Measurements from ENCODE around the gene FRS2. TPM values are rescaled to one million over a fixed set of nuclear protein-coding genes. Genes with fewer than 3 reads are reported as not detected.

FRS2 gene
- total RNA-seq, 2 donors from 2014 or later = 26.8 to 27.9 TPM

DNA sequence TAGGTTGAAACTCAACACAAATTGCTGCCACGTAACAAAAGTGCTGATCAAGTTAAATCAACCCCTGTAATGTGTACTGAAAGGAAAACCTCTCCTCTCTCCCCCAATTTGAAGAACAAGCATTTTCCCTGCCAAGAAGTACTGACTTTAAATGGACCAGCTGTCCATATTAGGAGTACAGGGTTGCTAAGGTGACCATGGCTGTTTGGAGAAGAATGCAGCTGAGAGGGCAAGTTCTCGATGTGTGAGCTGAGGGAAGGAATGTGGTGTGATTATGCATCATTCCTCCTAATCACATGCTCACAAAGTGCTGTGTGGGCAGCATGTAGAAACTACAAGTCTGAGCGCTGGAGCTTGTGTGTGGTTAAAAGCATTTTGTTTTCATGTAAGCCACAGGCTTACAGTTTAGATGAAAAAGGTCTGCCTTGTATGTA is 64.2 kb downstream of the FRS2 start:
- H3K9me3 ChIP-seq (ENCODE audit: control insufficient read depth, low read length, poor library complexity, severe bottlenecking) = no peaks in the 10 kb centered on the region
- Mint-ChIP-seq H3K27me3 (no peaks in the 10 kb centered on the region), H3K27ac (peak overlapping the region; percentile 16), H3K36me3 (ENCODE audit: low read depth) (peaks cover 10% of the 10 kb centered on the region), H3K4me1 (peaks cover 27% of the 10 kb centered on the region), H3K4me3 (no peak overlapping the region)
- ATAC-seq = peak; percentile 61
- DNase-seq = no peak

DNA sequence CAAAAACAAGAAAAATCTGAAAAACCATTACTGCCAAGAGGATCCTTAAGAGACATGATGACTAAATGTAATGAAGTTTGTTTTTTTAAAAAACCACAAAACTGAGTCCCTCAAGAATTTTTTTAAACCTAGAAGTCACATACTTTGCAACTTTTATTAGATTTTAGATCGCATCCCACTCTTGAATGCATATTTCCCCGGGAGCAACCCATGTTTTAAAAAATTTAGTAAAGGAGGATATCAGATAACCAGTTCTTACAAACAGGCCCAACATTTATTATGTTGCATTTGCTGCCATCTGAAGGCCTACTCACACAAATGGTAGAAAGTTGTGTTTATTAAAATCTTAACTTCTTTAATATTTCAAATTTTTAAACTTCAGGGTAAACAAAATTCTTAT is 70.8 kb downstream of the FRS2 start:
- no peaks in the 10 kb centered on the region for H3K9me3 ChIP-seq (ENCODE audit: control insufficient read depth, low read length, poor library complexity, severe bottlenecking)
- Mint-ChIP-seq H3K36me3 (ENCODE audit: low read depth) (peaks cover 12% of the 10 kb centered on the region), H3K4me1 (peaks cover 7% of the 10 kb centered on the region), H3K4me3 (no peak overlapping the region), H3K27ac (no peak overlapping the region), H3K27me3 (no peaks in the 10 kb centered on the region)
- DNase-seq (no peak), ATAC-seq (no peak)

DNA sequence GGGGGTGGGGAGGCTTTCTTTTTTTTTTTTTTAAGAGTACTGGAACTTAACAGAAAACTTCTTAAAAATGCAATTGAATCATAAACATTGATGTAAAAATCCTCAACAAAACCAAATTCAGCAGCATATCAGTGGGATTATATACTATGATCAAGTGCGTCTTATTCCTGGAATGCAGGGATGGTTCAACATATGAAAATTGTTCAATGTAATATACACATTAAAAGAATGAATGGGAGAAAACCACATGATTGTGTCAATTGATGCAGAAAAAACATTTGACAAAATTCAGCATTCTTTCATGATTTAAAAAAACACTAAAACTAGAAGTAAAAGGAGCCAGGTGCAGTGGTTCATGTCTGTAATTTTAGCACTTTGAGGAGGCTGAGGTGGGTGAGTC is 73.9 kb downstream of the FRS2 start:
- Mint-ChIP-seq H3K27me3 (no peaks in the 10 kb centered on the region), H3K27ac (no peak overlapping the region), H3K4me3 (no peak overlapping the region), H3K4me1 (peaks cover 3% of the 10 kb centered on the region), H3K36me3 (ENCODE audit: low read depth) (peaks cover 4% of the 10 kb centered on the region)
- ATAC-seq = no peak
- no peaks in the 10 kb centered on the region for H3K9me3 ChIP-seq (ENCODE audit: control insufficient read depth, low read length, poor library complexity, severe bottlenecking)
- no peak for DNase-seq

DNA sequence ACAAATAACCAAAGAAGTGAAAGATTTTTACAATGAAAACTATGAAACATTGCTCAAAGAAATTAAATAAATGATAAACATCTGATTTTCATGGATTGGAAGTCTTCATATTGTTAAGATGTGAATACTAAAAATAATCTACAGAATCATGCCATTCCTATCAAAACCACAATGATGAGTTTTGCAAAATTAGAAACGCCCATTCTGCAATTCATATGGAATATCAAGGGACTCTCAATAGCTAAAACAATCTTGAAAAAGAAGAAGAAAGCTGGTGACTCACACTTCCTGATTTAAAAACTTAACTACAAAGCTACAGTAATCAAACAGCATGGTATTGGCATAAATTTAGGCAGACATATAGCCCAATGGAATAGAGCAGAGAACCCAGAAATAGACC is 74.9 kb downstream of the FRS2 start:
- H3K27me3 Mint-ChIP-seq = no peaks in the 10 kb centered on the region
- ATAC-seq (no peak), DNase-seq (no peak)
- no peak overlapping the region for H3K27ac Mint-ChIP-seq
- no peak overlapping the region for H3K4me3 Mint-ChIP-seq
- peaks cover 4% of the 10 kb centered on the region for H3K36me3 Mint-ChIP-seq (ENCODE audit: low read depth)
- peaks cover 3% of the 10 kb centered on the region for H3K4me1 Mint-ChIP-seq
- H3K9me3 ChIP-seq (ENCODE audit: control insufficient read depth, low read length, poor library complexity, severe bottlenecking) = no peaks in the 10 kb centered on the region

DNA sequence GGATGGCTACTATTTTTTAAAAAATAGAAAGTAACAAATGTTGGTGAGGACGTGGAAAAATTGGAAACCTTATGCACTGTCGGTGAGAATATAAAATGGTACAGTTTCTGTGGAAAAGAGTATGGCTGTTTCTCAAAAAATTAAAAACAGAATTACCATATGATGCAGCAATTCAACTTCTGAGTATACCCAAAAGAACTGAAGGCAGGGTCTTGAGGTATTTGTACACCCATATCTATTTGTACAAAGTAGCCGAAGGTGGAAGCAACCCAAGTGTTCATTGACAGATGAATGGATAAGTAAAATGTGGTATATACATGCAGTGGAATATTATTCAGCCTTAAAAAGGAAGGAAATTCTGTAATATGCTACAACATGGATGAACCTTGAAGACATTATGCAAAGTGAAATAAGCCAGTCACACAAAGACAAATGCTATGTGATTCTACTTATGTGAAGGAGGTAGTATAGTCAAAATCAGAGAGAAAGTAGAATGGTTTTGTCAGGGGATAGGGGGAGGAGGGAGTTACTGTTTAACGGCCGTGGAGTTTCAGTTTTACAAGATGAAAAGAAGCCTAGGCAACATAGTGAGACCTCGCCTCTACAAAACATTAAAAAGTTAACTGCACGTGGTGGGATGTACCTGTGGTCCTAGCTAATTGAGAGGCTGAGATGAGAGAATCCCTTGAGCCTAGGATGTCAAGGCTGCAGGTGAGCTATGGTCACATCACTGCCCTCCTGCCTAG is 76.7 kb downstream of the FRS2 start:
- Mint-ChIP-seq H3K27me3 (no peaks in the 10 kb centered on the region), H3K4me3 (no peak overlapping the region), H3K36me3 (ENCODE audit: low read depth) (peaks cover 4% of the 10 kb centered on the region), H3K27ac (no peak overlapping the region), H3K4me1 (peaks cover 3% of the 10 kb centered on the region)
- DNase-seq (no peak), ATAC-seq (no peak)
- H3K9me3 ChIP-seq (ENCODE audit: control insufficient read depth, low read length, poor library complexity, severe bottlenecking) = no peaks in the 10 kb centered on the region

GRCh38 chr12:69548687-69549086 is 78.5 kb downstream of the FRS2 start:
- Mint-ChIP-seq H3K4me3 (no peak overlapping the region), H3K36me3 (ENCODE audit: low read depth) (no peaks in the 10 kb centered on the region), H3K27me3 (no peaks in the 10 kb centered on the region), H3K27ac (peak overlapping the region; percentile 68), H3K4me1 (peaks cover 5% of the 10 kb centered on the region)
- ATAC-seq = no peak
- no peaks in the 10 kb centered on the region for H3K9me3 ChIP-seq (ENCODE audit: control insufficient read depth, low read length, poor library complexity, severe bottlenecking)
- DNase-seq = no peak

GRCh38 chr12:69550569-69551350 is 80.6 kb downstream of the FRS2 start:
- no peak overlapping the region for H3K4me3 Mint-ChIP-seq
- H3K27ac Mint-ChIP-seq = peak overlapping the region; percentile 14
- no peaks in the 10 kb centered on the region for H3K36me3 Mint-ChIP-seq (ENCODE audit: low read depth)
- no peaks in the 10 kb centered on the region for H3K27me3 Mint-ChIP-seq
- no peak for DNase-seq
- no peak for ATAC-seq
- no peaks in the 10 kb centered on the region for H3K9me3 ChIP-seq (ENCODE audit: control insufficient read depth, low read length, poor library complexity, severe bottlenecking)
- H3K4me1 Mint-ChIP-seq = peaks cover 5% of the 10 kb centered on the region

DNA sequence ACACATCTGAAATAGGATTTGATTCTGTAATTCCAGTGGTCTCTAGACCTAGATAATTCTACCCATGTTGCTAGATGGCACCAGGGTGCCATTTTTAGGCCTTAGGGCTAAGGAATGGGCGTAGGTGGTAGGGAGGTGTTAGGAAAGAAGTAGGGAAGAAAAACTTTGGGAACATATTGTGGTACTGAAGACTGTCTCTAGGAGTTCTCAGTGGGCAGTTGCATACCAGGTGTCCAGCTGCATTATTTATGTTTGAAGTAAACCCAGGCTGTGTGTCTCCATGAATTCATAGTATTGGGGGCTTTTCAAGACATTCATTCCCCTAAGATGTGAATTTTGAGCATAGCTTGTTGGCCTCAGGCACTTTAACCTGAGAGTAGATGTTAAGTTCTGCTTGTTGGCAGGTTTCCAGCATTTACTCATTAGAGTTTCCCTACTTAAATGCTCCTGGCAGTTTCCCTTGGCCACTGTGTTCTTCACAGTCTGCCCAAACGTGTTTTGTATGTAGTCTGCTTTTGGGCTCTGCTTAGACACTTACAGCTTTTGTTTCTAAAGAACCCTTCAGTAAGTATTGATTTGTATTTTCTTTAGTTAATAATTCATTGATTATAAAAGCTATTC is 83.5 kb downstream of the FRS2 start:
- H3K27me3 Mint-ChIP-seq = no peaks in the 10 kb centered on the region
- no peaks in the 10 kb centered on the region for H3K36me3 Mint-ChIP-seq (ENCODE audit: low read depth)
- H3K4me3 Mint-ChIP-seq = no peak overlapping the region
- H3K27ac Mint-ChIP-seq = peak overlapping the region; percentile 24
- no peaks in the 10 kb centered on the region for H3K9me3 ChIP-seq (ENCODE audit: control insufficient read depth, low read length, poor library complexity, severe bottlenecking)
- no peak for ATAC-seq
- peaks cover 5% of the 10 kb centered on the region for H3K4me1 Mint-ChIP-seq
- DNase-seq = no peak

GRCh38 chr12:69555461-69555860 is 85.3 kb downstream of the FRS2 start:
- ATAC-seq (no peak), DNase-seq (no peak)
- no peaks in the 10 kb centered on the region for H3K9me3 ChIP-seq (ENCODE audit: control insufficient read depth, low read length, poor library complexity, severe bottlenecking)
- Mint-ChIP-seq H3K36me3 (ENCODE audit: low read depth) (no peaks in the 10 kb centered on the region), H3K4me1 (peaks cover 5% of the 10 kb centered on the region), H3K27ac (no peak overlapping the region), H3K4me3 (no peak overlapping the region), H3K27me3 (no peaks in the 10 kb centered on the region)

DNA sequence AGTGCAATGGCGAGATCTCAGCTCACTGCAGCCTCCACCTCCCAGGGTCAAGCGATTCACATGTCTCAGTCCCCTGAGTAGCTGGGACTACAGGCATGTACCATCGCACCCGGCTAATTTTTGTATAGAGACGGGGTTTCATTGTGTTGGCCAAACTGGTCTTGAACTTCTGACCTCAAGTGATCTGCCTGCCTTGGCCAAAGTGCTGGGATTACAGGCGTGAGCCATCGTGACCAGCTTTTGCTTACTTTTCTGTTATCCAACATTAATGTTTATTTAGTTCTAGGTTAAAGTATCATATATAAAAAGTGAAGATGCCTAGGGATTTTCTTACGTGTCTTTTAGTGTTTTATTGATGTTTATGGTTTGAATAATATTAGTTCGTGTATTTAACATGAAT is 86.2 kb downstream of the FRS2 start:
- peaks cover 8% of the 10 kb centered on the region for H3K4me1 Mint-ChIP-seq
- DNase-seq (no peak), ATAC-seq (no peak)
- no peak overlapping the region for H3K4me3 Mint-ChIP-seq
- no peaks in the 10 kb centered on the region for H3K36me3 Mint-ChIP-seq (ENCODE audit: low read depth)
- no peaks in the 10 kb centered on the region for H3K9me3 ChIP-seq (ENCODE audit: control insufficient read depth, low read length, poor library complexity, severe bottlenecking)
- no peak overlapping the region for H3K27ac Mint-ChIP-seq
- H3K27me3 Mint-ChIP-seq = no peaks in the 10 kb centered on the region

DNA sequence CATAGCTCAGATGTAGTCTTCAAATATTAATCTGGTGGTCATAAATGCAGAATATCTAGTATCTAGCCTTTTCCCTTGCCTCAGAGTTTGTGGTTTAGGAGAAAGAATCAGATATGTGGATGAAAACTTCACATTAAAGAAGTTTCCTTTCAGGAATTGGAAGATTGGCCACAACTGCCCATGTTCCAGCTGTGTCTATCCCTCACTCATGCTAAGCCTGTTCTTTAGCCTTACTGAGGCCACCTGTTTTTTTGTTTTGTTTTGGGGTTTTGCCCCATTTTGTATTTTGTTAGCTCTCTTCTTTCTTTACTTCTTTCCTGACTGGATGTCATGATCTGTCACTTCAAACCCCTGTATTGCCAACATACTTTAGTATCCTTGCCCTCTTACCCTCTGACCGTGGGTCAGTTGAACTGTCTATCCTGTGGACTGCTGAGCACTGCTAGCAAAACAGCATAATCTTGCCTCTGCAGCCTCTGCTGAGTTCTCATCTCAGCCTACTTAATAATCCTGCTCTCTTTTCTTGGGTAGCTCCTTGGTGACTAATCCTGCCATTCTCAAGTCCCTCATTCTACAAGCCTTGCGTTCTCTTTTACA is 93.1 kb downstream of the FRS2 start:
- no peak overlapping the region for H3K27ac Mint-ChIP-seq
- DNase-seq (no peak), ATAC-seq (no peak)
- no peaks in the 10 kb centered on the region for H3K9me3 ChIP-seq (ENCODE audit: control insufficient read depth, low read length, poor library complexity, severe bottlenecking)
- H3K36me3 Mint-ChIP-seq (ENCODE audit: low read depth) = peaks cover 5% of the 10 kb centered on the region
- H3K27me3 Mint-ChIP-seq = no peaks in the 10 kb centered on the region
- no peak overlapping the region for H3K4me3 Mint-ChIP-seq
- H3K4me1 Mint-ChIP-seq = peaks cover 7% of the 10 kb centered on the region

- Mint-ChIP-seq H3K36me3 (ENCODE audit: low read depth) (peaks cover 9% of the 10 kb centered on the region), H3K27me3 (no peaks in the 10 kb centered on the region), H3K4me3 (no peak overlapping the region), H3K27ac (peak overlapping the region; percentile 94), H3K4me1 (peaks cover 4% of the 10 kb centered on the region)
- DNase-seq (no peak), ATAC-seq (no peak)
- no peaks in the 10 kb centered on the region for H3K9me3 ChIP-seq (ENCODE audit: control insufficient read depth, low read length, poor library complexity, severe bottlenecking)
These were observed 96.4 kb downstream of the FRS2 start for GRCh38 chr12:69566603-69567002.

DNA sequence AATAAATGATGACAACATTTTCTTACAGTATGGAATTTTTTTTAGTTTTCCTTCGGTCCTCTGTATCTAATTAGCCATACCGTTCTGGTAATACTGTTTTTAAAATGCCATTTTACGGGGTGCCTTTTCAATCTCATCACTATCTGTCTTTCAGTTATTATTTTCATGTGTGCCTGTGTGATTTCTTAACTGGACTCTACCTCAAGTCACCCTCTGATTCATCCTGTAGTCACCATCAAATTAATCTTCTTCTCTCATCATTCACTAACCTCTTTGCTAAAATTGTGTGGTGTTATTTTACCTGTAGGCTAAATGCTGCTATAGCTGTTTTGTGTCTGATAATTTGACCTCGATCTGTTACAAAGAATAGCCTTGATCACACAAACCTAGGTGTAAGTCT is 99.0 kb downstream of the FRS2 start:
- no peaks in the 10 kb centered on the region for H3K9me3 ChIP-seq (ENCODE audit: control insufficient read depth, low read length, poor library complexity, severe bottlenecking)
- ATAC-seq (no peak), DNase-seq (no peak)
- peaks cover 13% of the 10 kb centered on the region for H3K36me3 Mint-ChIP-seq (ENCODE audit: low read depth)
- peaks cover 7% of the 10 kb centered on the region for H3K4me1 Mint-ChIP-seq
- no peaks in the 10 kb centered on the region for H3K27me3 Mint-ChIP-seq
- H3K27ac Mint-ChIP-seq = peak overlapping the region; percentile 94
- no peak overlapping the region for H3K4me3 Mint-ChIP-seq

Measured in T-helper 17 cell (primary cell).